HepG2 (cell line): Measurements from ENCODE around the gene RPS6KC1. TPM values are rescaled to one million over a fixed set of nuclear protein-coding genes. Genes with fewer than 3 reads are reported as not detected.
A peak's percentile ranks its signal among the peaks of the same experiment; 100 is the strongest.

ENCODE experiments used
- ARHGAP35 ChIP-seq: sonication (generic); formaldehyde crosslinking; IDR thresholded peaks from 2 replicates; pipeline ENCODE4 v1.9.0; 2022; ENCODE audit warnings: mild to moderate bottlenecking, inconsistent platforms, moderate library complexity, missing genetic modification reagents, borderline replicate concordance
- EED ChIP-seq: sonication (generic); formaldehyde crosslinking; IDR thresholded peaks from 2 replicates; pipeline ENCODE4 v1.5.0; 2020; ENCODE audit warnings: mild to moderate bottlenecking, missing genetic modification reagents
- GPN1 ChIP-seq: sonication (generic); formaldehyde crosslinking; IDR thresholded peaks from 2 replicates; pipeline ENCODE4 v1.5.1; 2020; ENCODE audit warnings: missing genetic modification reagents, borderline replicate concordance
- HIC2 ChIP-seq: sonication (generic); formaldehyde crosslinking; IDR thresholded peaks from 2 replicates; pipeline ENCODE4 v1.9.0; 2022; ENCODE audit warnings: low read depth, missing genetic modification reagents
- MXD4 ChIP-seq: IDR thresholded peaks from 2 replicates; pipeline ENCODE4 v1.6.1; 2016; ENCODE audit warnings: mild to moderate bottlenecking, missing biosample characterization, missing genetic modification reagents
- MYNN ChIP-seq: sonication (generic); formaldehyde crosslinking; IDR thresholded peaks from 2 replicates; pipeline ENCODE4 v1.4.0; 2020; ENCODE audit warnings: mild to moderate bottlenecking, low read depth, missing genetic modification reagents
- NFKB2 ChIP-seq: sonication (generic); formaldehyde crosslinking; IDR thresholded peaks from 2 replicates; pipeline ENCODE4 v1.4.0; 2020; ENCODE audit warnings: missing genetic modification reagents, borderline replicate concordance
- SALL2 ChIP-seq: sonication (generic); formaldehyde crosslinking; IDR thresholded peaks from 2 replicates; pipeline ENCODE4 v1.8.1; 2023; ENCODE audit warnings: mild to moderate bottlenecking, missing genetic modification reagents, inconsistent platforms
- SNAPC2 ChIP-seq: sonication (generic); formaldehyde crosslinking; IDR thresholded peaks from 2 replicates; pipeline ENCODE4 v1.8.1; 2022; ENCODE audit warnings: mild to moderate bottlenecking, missing genetic modification reagents
- STAT6 ChIP-seq: sonication (generic); formaldehyde crosslinking; IDR thresholded peaks from 2 replicates; pipeline ENCODE4 v1.4.0; 2020; ENCODE audit warnings: missing genetic modification reagents, mild to moderate bottlenecking, borderline replicate concordance
- THAP11 ChIP-seq: IDR thresholded peaks from 2 replicates; pipeline ENCODE4 v1.6.1; 2016; ENCODE audit warnings: missing biosample characterization, missing genetic modification reagents
- ZBTB26 ChIP-seq: IDR thresholded peaks from 2 replicates; pipeline ENCODE4 v1.6.1; 2016; ENCODE audit warnings: missing compliant biosample characterization, missing genetic modification reagents, borderline replicate concordance
- ZNF331 ChIP-seq: sonication (generic); formaldehyde crosslinking; IDR thresholded peaks from 2 replicates; pipeline ENCODE4 v1.4.0; 2020; ENCODE audit warnings: missing genetic modification reagents
- ZNF652 ChIP-seq: IDR thresholded peaks from 2 replicates; pipeline ENCODE4 v1.6.1; 2016; ENCODE audit warnings: low read depth, borderline replicate concordance
- ZNF773 ChIP-seq: sonication (generic); formaldehyde crosslinking; IDR thresholded peaks from 2 replicates; pipeline ENCODE4 v1.4.0; 2020; ENCODE audit warnings: missing genetic modification reagents, borderline replicate concordance
- ZNF784 ChIP-seq: sonication (generic); formaldehyde crosslinking; IDR thresholded peaks from 2 replicates; pipeline ENCODE4 v1.5.1; 2020; ENCODE audit warnings: missing genetic modification reagents, mild to moderate bottlenecking, borderline replicate concordance
- ZNF839 ChIP-seq: sonication (generic); formaldehyde crosslinking; IDR thresholded peaks from 2 replicates; pipeline ENCODE4 v1.4.0; 2020; ENCODE audit warnings: missing genetic modification reagents, mild to moderate bottlenecking, borderline replicate concordance
- polyA plus RNA-seq, 8 experiments: library from polyadenylated mRNA; depleted of rRNA in 3 of 8; stranded (reverse) in 7 of 8; unstranded in 1 of 8; fragments of >200 nt; fragmentation: Illumina TruSeq in 4 of 8; extraction: Trizol in 4 of 8; gene quantifications; 2 replicates each; pipeline versions ENCODE4 v1.2.1 to v1.2.3, GENCODE V29; 2011 to 2016; ENCODE audit warnings: low read depth in 4 of 8, missing spikeins in 1 of 8, mixed read lengths in 1 of 8; ENCODE audit not compliant: insufficient read depth in 1 of 8
- total RNA-seq, 5 experiments: library from RNA; depleted of rRNA; stranded (reverse); fragments of >200 nt; fragmentation: Illumina TruSeq; extraction: Trizol; gene quantifications; 2 replicates each; pipeline ENCODE4 v1.2.3, GENCODE V29; 2016; ENCODE audit warnings: low read depth in 1 of 5

RPS6KC1 gene
- total and polyA plus RNA-seq, 2 of the 13 experiments (the other 11 are each of a cell fraction or from before 2014, with no cell fraction given), result 11.0 to 25.2 TPM

DNA sequence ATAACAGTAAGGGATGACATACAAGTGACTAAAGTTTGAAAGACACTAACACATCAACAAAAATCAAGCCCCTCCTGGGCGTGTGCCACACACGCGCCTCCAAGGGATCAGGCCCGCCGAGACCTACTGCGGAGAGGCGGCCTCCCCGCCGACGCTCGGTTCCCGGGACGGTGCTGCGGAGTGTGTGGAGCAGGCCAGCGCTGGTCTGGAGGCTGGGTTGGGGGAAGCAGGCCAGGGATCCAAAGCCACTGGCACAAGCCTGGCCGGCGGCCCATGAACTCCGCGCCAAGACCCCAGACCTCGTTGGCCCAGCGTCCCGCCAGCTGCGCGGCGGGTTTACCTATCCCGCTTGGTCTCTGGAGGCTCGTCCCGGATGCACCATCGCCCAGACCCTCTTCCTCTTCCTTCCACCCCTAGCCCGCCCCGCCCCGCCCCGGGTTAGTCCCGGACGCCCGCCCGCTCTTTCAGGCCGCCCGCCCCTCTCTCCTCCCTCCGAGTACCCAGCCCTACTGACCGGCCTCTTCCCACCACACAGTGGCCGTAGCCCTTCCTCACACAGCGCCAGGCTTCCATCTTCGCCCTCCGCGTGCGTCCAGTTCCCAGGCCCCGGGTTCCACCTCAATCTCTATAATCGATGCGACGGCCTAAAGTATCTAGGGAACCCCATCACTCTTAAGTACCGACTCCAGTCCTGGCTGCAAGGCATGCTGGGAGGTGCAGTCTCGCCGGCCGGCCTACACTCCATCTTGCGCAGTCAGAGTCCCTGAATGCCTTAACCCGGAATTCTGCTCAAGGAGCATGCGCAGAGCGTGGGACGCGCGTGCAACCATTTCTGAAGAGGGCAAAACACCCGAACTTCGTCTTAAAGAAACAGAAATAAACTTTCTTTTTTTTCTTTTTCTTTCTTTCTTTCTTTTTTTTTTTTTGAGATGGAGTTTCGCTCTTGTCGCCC, 35.7 kb upstream of the RPS6KC1 start, which contains the start of gene ANGEL2 (continued):
- TF ChIP-seq THAP11 (peak; percentile 94), STAT6 (peak; percentile 83; the same call in 1 of the 2 replicates), EED (CRISPR knock-in tag) (peak; percentile 36; the same call in 1 of the 2 replicates), HIC2 (CRISPR knock-in tag) (0 out of 2 replicates have a peak, but pooled peaks have one; percentile 37), MYNN (CRISPR knock-in tag) (peak; percentile 36; the same call in 1 of the 2 replicates), SALL2 (peak; percentile 74; the same call in 1 of the 2 replicates), ZNF784 (no peak), SNAPC2 (CRISPR knock-in tag) (no peak), ZNF652 (CRISPR knock-in tag) (no peak), ZNF839 (CRISPR knock-in tag) (no peak), ZBTB26 (CRISPR knock-in tag) (no peak), GPN1 (CRISPR knock-in tag) (no peak), ZNF773 (CRISPR knock-in tag) (0 out of 2 replicates have a peak, but pooled peaks have one; percentile 55), ZNF331 (CRISPR knock-in tag) (peak; percentile 17; the same call in 1 of the 2 replicates), ARHGAP35 (CRISPR knock-in tag) (peak; percentile 62; the same call in 1 of the 2 replicates), MXD4 (CRISPR knock-in tag) (0 out of 2 replicates have a peak, but pooled peaks have one; percentile 35), NFKB2 (CRISPR knock-in tag) (peak; percentile 82; the same call in 1 of the 2 replicates)
